Epithelial cell of proximal tubule (primary cell): ENCODE measurements around the gene KCNIP1. TPM values are rescaled to one million over a fixed set of nuclear protein-coding genes. Genes with fewer than 3 reads are reported as not detected.
A peak's percentile ranks its signal among the peaks of the same experiment; 100 is the strongest.

Experiments
- DNase-seq: peaks from one replicate; pipeline ENCODE4 v3.0.0-alpha.2; 2011; ENCODE audit warnings: low read depth
- H3K4me3 ChIP-seq: 2 replicates; pipeline ENCODE4 v1.5.1; 2011; ENCODE audit warnings: low read depth, mild to moderate bottlenecking, low read length
- total RNA-seq: library from RNA; depleted of rRNA; stranded (reverse); fragments of >200 nt; gene quantifications from 2 replicates; pipeline ENCODE4 v1.2.3, GENCODE V29; 2015
- TF ChIP-seq, protein P1 (sequence below): conservative IDR thresholded peaks from 2 replicates; pipeline ENCODE4 v1.5.1; 2012; ENCODE audit warnings: low read depth, mild to moderate bottlenecking, low read length

Gene KCNIP1
- total RNA-seq, 1 donor from 2014 or later: 2.0 TPM

GRCh38 chr5:170596482-170597044, 92.7 kb downstream of the KCNIP1 start:
- DNase-seq: no peak
- no peak overlapping the region for H3K4me3 ChIP-seq

DNA sequence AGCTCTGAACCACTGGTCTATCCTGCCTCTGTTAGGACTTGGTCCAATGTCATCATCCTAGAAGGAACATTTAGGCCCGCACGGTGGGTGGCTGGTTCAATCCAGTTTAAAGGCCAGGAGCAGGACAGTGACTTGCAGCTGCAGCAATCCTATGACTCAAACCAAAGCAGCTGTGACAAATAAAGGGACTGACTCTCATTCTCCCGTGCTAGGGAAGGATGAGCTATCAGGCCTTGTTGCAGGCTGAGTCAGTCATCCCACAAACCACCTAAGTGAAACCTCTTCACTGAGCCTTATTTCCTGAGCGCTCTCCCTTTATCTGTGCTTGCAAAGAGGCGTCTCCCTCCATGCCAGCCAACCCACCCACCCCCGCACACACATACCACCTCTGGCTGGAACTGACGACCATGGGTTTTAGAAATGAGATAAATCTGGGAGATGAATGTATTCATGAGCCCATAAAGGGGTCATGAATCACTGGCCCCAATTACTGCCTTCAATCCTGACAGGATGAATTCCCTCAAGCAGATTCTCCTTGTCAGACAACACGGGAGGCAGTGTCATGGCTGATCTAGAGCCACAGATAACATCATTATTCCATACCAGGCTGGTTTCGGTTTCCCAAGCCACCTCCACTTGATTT, 93.4 kb downstream of the KCNIP1 start:
- TF ChIP-seq, protein P1, sequence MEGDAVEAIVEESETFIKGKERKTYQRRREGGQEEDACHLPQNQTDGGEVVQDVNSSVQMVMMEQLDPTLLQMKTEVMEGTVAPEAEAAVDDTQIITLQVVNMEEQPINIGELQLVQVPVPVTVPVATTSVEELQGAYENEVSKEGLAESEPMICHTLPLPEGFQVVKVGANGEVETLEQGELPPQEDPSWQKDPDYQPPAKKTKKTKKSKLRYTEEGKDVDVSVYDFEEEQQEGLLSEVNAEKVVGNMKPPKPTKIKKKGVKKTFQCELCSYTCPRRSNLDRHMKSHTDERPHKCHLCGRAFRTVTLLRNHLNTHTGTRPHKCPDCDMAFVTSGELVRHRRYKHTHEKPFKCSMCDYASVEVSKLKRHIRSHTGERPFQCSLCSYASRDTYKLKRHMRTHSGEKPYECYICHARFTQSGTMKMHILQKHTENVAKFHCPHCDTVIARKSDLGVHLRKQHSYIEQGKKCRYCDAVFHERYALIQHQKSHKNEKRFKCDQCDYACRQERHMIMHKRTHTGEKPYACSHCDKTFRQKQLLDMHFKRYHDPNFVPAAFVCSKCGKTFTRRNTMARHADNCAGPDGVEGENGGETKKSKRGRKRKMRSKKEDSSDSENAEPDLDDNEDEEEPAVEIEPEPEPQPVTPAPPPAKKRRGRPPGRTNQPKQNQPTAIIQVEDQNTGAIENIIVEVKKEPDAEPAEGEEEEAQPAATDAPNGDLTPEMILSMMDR: no peak
- DNase-seq: peak; percentile 81
- no peak overlapping the region for H3K4me3 ChIP-seq

More at GRCh38 chr5:170596482-170597044, 92.7 kb downstream of the KCNIP1 start:
- TF ChIP-seq, protein P1: no peak

GRCh38 chr5:170597872-170598271, 94.1 kb downstream of the KCNIP1 start:
- no peak for DNase-seq
- H3K4me3 ChIP-seq: no peak overlapping the region
- TF ChIP-seq, protein P1: no peak

DNA sequence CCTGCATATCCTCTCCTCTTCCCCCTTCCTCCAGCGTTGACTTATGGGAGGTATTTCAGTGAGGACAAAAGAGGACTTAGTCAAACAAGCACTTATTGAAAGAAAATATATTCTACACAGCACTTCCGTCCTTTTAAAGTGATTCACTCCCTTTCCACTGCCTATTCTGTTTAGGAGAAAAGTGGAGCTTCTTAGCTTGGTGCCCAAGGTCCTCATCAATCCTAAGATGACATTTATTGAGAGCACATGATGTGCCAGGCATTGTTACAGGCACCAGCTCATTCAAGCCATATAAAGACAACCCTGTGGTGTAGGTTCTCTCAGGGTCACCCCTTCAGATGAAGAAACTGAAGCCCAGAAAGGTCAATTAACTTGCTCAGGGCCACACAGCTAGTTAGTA, 95.9 kb downstream of the KCNIP1 start:
- TF ChIP-seq, protein P1: no peak

GRCh38 chr5:170601619-170602018, 97.8 kb downstream of the KCNIP1 start:
- TF ChIP-seq, protein P1: no peak
- no peak overlapping the region for H3K4me3 ChIP-seq
- DNase-seq: no peak

More for the DNA sequence above, 95.9 kb downstream of the KCNIP1 start:
- no peak for DNase-seq
- H3K4me3 ChIP-seq: no peak overlapping the region

DNA sequence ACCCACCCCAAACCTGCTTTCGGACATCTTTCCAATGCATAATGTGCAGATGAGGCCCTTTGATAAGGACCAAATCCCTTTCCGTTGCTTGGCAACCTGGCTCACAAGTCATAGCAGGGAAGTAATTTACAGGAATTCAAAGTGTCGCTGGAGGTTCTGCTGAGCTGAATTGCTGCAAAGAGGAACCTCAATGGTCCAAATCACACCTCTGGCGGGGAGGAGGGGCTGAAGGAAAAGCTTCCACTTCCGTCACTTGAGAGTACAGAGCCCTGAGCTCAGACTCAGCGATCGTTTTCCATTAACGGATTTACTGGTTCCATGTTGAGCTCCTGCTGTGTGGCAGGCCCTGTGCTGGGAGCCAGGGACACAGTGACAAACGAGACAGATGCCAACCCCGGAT, 99.3 kb downstream of the KCNIP1 start:
- no peak for DNase-seq
- TF ChIP-seq, protein P1: no peak
- H3K4me3 ChIP-seq: no peak overlapping the region
